NCI-H345 treated with DMSO at 0.1 percent for 48 hours (cell line): ENCODE measurements around the gene MRAP2.
"Not testable (repeated sequence)": the region's sequence is repeated elsewhere in the genome, so short reads cannot be mapped to it uniquely, and the experiment has no call there.

ENCODE experiments used
- DNase-seq: peaks from one replicate; lab custom pipeline; 2025; ENCODE audit not compliant: unreplicated experiment; lab: John Stamatoyannopoulos, UW

The MRAP2 gene

GRCh38 chr6:84028350-84028749 is 5.2 kb upstream of the MRAP2 start:
- DNase-seq: no peak

GRCh38 chr6:84032000-84032399 is 1.6 kb upstream of the MRAP2 start:
- DNase-seq: not testable (repeated sequence)

GRCh38 chr6:84035484-84035883 is 1.9 kb downstream of the MRAP2 start:
- no peak for DNase-seq

- DNase-seq: no peak
Observed at GRCh38 chr6:84037425-84038089, 4.0 kb downstream of the MRAP2 start.

GRCh38 chr6:84042603-84043002 is 9.0 kb downstream of the MRAP2 start:
- no peak for DNase-seq

GRCh38 chr6:84043555-84043954 is 10.0 kb downstream of the MRAP2 start:
- DNase-seq: no peak

GRCh38 chr6:84046755-84047154 is 13.2 kb downstream of the MRAP2 start:
- DNase-seq: no peak

- DNase-seq: no peak
Observed at GRCh38 chr6:84048588-84048987, 15.0 kb downstream of the MRAP2 start.

- DNase-seq: no peak
Observed at GRCh38 chr6:84050408-84050807, 16.8 kb downstream of the MRAP2 start.

- peak; percentile 94 for DNase-seq
Observed at GRCh38 chr6:84052204-84052882, 18.8 kb downstream of the MRAP2 start.

GRCh38 chr6:84052883-84053241 is 19.3 kb downstream of the MRAP2 start:
- DNase-seq: no peak

GRCh38 chr6:84055647-84056046 is 22.1 kb downstream of the MRAP2 start:
- no peak for DNase-seq

- no peak for DNase-seq
Observed at GRCh38 chr6:84057908-84058307, 24.3 kb downstream of the MRAP2 start.

GRCh38 chr6:84059082-84059481 is 25.5 kb downstream of the MRAP2 start:
- no peak for DNase-seq

GRCh38 chr6:84061174-84061573 is 27.6 kb downstream of the MRAP2 start:
- no peak for DNase-seq

GRCh38 chr6:84061613-84062398 is 28.2 kb downstream of the MRAP2 start:
- peak; percentile 14 for DNase-seq

- DNase-seq: no peak
Observed at GRCh38 chr6:84062519-84063154, 29.1 kb downstream of the MRAP2 start.

GRCh38 chr6:84065693-84066290 is 32.2 kb downstream of the MRAP2 start:
- DNase-seq: no peak

GRCh38 chr6:84066536-84066935 is 33.0 kb downstream of the MRAP2 start:
- DNase-seq: no peak

- not testable (repeated sequence) for DNase-seq
Observed at GRCh38 chr6:84068873-84069272, 35.3 kb downstream of the MRAP2 start.

- DNase-seq: peak; percentile 24
Observed at GRCh38 chr6:84072442-84072997, 38.9 kb downstream of the MRAP2 start.
